ENCODE measurements around the gene ERICH6B. TPM values are rescaled to one million over a fixed set of nuclear protein-coding genes. Genes with fewer than 3 reads are reported as not detected.

The ERICH6B gene
- total RNA-seq, 1 donor from 2014 or later, result not detected

- H3K27ac Mint-ChIP-seq, result no peak overlapping the region
- no peaks in the 10 kb centered on the region for H3K9me3 Mint-ChIP-seq
- H3K4me1 Mint-ChIP-seq (ENCODE audit: unreplicated experiment), result no peaks in the 10 kb centered on the region
- no peaks in the 10 kb centered on the region for H3K36me3 Mint-ChIP-seq
- H3K4me3 Mint-ChIP-seq, result no peak overlapping the region
- H3K27me3 Mint-ChIP-seq, result peaks cover 5% of the 10 kb centered on the region
- no peak for DNase-seq (ENCODE audit: extremely low spot score, unreplicated experiment)
- TF ChIP-seq CTCF (conservative IDR thresholded peaks at IDR 0.05), result no peak
Observed at GRCh38 chr13:45546410-45546765, 69.2 kb downstream of the ERICH6B start.

- Mint-ChIP-seq H3K4me1 (ENCODE audit: unreplicated experiment) (no peaks in the 10 kb centered on the region), H3K27me3 (peaks cover 3% of the 10 kb centered on the region), H3K27ac (no peak overlapping the region), H3K9me3 (no peaks in the 10 kb centered on the region), H3K4me3 (no peak overlapping the region), H3K36me3 (no peaks in the 10 kb centered on the region)
- TF ChIP-seq CTCF (conservative IDR thresholded peaks at IDR 0.05), result no peak
- peak; percentile 34 for DNase-seq (ENCODE audit: extremely low spot score, unreplicated experiment)
Observed at GRCh38 chr13:45545686-45546409, 69.7 kb downstream of the ERICH6B start.

- Mint-ChIP-seq H3K4me1 (ENCODE audit: unreplicated experiment) (no peaks in the 10 kb centered on the region), H3K36me3 (no peaks in the 10 kb centered on the region), H3K4me3 (no peak overlapping the region), H3K27ac (no peak overlapping the region), H3K9me3 (no peaks in the 10 kb centered on the region), H3K27me3 (peaks cover 3% of the 10 kb centered on the region)
- TF ChIP-seq CTCF (conservative IDR thresholded peaks at IDR 0.05), result no peak
- no peak for DNase-seq (ENCODE audit: extremely low spot score, unreplicated experiment)
Observed at GRCh38 chr13:45544520-45544919, 71.0 kb downstream of the ERICH6B start.

GRCh38 chr13:45542878-45543277, 72.7 kb downstream of the ERICH6B start:
- H3K27ac Mint-ChIP-seq, result no peak overlapping the region
- H3K9me3 Mint-ChIP-seq, result no peaks in the 10 kb centered on the region
- no peaks in the 10 kb centered on the region for H3K36me3 Mint-ChIP-seq
- no peak for TF ChIP-seq CTCF (conservative IDR thresholded peaks at IDR 0.05)
- no peak overlapping the region for H3K4me3 Mint-ChIP-seq
- no peaks in the 10 kb centered on the region for H3K27me3 Mint-ChIP-seq
- no peaks in the 10 kb centered on the region for H3K4me1 Mint-ChIP-seq (ENCODE audit: unreplicated experiment)
- DNase-seq (ENCODE audit: extremely low spot score, unreplicated experiment), result no peak

GRCh38 chr13:45542391-45542790, 73.1 kb downstream of the ERICH6B start:
- DNase-seq (ENCODE audit: extremely low spot score, unreplicated experiment), result no peak
- Mint-ChIP-seq H3K27me3 (no peaks in the 10 kb centered on the region), H3K27ac (no peak overlapping the region), H3K36me3 (no peaks in the 10 kb centered on the region), H3K9me3 (no peaks in the 10 kb centered on the region), H3K4me1 (ENCODE audit: unreplicated experiment) (no peaks in the 10 kb centered on the region), H3K4me3 (no peak overlapping the region)
- no peak for TF ChIP-seq CTCF (conservative IDR thresholded peaks at IDR 0.05)
